ENCODE measurements around the gene IFT80. TPM values are rescaled to one million over a fixed set of nuclear protein-coding genes. Genes with fewer than 3 reads are reported as not detected.
A peak's percentile ranks its signal among the peaks of the same experiment; 100 is the strongest.

The IFT80 gene
- total and polyA plus RNA-seq, 10 of the 15 experiments (the other 5 are each of a cell fraction or from before 2014, with no cell fraction given) = 6.5 to 21.5 (median 14.1) TPM

DNA sequence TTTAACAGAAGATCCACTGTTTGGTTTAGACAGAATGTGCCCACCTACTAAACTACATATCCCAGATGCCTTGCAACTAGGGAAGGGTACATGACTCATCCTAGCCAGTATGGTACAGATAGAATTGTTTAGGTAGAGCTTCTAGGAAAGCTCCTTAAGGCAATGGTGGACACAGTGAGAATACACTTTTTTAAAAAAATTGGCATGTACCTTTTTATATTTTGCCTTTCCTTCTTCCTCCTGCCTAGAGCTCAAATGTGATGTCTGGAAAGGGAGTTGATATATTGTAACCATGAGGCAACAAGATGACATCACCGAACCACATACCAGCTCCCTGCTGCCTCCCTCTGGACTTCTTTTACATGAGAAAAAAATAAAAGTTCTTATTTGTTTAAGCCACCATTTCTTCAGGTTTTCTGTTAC lies 188.2 kb downstream of the IFT80 start (continued):
- TF ChIP-seq RAD21 (IDR thresholded peaks at IDR 0.05; ENCODE audit: insufficient read depth, low read depth, low read length) = peak; percentile 55
- TF ChIP-seq, protein P1, sequence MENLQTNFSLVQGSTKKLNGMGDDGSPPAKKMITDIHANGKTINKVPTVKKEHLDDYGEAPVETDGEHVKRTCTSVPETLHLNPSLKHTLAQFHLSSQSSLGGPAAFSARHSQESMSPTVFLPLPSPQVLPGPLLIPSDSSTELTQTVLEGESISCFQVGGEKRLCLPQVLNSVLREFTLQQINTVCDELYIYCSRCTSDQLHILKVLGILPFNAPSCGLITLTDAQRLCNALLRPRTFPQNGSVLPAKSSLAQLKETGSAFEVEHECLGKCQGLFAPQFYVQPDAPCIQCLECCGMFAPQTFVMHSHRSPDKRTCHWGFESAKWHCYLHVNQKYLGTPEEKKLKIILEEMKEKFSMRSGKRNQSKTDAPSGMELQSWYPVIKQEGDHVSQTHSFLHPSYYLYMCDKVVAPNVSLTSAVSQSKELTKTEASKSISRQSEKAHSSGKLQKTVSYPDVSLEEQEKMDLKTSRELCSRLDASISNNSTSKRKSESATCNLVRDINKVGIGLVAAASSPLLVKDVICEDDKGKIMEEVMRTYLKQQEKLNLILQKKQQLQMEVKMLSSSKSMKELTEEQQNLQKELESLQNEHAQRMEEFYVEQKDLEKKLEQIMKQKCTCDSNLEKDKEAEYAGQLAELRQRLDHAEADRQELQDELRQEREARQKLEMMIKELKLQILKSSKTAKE (IDR thresholded peaks at IDR 0.05; ENCODE audit: low read depth, poor library complexity, severe bottlenecking) = no peak
- no peak for TF ChIP-seq MTA2 (IDR thresholded peaks at IDR 0.05; ENCODE audit: low read depth)
- TF ChIP-seq, protein P2, sequence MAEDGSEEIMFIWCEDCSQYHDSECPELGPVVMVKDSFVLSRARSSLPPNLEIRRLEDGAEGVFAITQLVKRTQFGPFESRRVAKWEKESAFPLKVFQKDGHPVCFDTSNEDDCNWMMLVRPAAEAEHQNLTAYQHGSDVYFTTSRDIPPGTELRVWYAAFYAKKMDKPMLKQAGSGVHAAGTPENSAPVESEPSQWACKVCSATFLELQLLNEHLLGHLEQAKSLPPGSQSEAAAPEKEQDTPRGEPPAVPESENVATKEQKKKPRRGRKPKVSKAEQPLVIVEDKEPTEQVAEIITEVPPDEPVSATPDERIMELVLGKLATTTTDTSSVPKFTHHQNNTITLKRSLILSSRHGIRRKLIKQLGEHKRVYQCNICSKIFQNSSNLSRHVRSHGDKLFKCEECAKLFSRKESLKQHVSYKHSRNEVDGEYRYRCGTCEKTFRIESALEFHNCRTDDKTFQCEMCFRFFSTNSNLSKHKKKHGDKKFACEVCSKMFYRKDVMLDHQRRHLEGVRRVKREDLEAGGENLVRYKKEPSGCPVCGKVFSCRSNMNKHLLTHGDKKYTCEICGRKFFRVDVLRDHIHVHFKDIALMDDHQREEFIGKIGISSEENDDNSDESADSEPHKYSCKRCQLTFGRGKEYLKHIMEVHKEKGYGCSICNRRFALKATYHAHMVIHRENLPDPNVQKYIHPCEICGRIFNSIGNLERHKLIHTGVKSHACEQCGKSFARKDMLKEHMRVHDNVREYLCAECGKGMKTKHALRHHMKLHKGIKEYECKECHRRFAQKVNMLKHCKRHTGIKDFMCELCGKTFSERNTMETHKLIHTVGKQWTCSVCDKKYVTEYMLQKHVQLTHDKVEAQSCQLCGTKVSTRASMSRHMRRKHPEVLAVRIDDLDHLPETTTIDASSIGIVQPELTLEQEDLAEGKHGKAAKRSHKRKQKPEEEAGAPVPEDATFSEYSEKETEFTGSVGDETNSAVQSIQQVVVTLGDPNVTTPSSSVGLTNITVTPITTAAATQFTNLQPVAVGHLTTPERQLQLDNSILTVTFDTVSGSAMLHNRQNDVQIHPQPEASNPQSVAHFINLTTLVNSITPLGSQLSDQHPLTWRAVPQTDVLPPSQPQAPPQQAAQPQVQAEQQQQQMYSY (CRISPR knock-in tag; IDR thresholded peaks at IDR 0.05) = no peak
- no peak for TF ChIP-seq ZBED1 (IDR thresholded peaks at IDR 0.05; ENCODE audit: borderline replicate concordance)
- TF ChIP-seq, protein P3, sequence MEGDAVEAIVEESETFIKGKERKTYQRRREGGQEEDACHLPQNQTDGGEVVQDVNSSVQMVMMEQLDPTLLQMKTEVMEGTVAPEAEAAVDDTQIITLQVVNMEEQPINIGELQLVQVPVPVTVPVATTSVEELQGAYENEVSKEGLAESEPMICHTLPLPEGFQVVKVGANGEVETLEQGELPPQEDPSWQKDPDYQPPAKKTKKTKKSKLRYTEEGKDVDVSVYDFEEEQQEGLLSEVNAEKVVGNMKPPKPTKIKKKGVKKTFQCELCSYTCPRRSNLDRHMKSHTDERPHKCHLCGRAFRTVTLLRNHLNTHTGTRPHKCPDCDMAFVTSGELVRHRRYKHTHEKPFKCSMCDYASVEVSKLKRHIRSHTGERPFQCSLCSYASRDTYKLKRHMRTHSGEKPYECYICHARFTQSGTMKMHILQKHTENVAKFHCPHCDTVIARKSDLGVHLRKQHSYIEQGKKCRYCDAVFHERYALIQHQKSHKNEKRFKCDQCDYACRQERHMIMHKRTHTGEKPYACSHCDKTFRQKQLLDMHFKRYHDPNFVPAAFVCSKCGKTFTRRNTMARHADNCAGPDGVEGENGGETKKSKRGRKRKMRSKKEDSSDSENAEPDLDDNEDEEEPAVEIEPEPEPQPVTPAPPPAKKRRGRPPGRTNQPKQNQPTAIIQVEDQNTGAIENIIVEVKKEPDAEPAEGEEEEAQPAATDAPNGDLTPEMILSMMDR (IDR thresholded peaks at IDR 0.05 in 2 of 3, conservative IDR thresholded peaks at IDR 0.05 in 1 of 3; ENCODE audit: control insufficient read depth in 2 of 3, extremely low read depth in 1 of 3, insufficient read depth in 1 of 3, low read depth in 3 of 3, low read length in 3 of 3) = 0 out of 6 replicates have a peak, but pooled peaks of 2 of the 3 experiments have one; percentile 8
- TF ChIP-seq TBL1XR1 (IDR thresholded peaks at IDR 0.05; ENCODE audit: low read depth, low read length) = no peak
- TF ChIP-seq WRNIP1 (IDR thresholded peaks at IDR 0.05; ENCODE audit: borderline replicate concordance, low read depth, low read length) = no peak
- TF ChIP-seq MTA3 (IDR thresholded peaks at IDR 0.05; ENCODE audit: borderline replicate concordance, low read length) = no peak
- peak; percentile 61; the same call in 1 of the 2 replicates for TF ChIP-seq ATF7 (IDR thresholded peaks at IDR 0.05; ENCODE audit: low read depth)
- TF ChIP-seq NRF1 (conservative IDR thresholded peaks at IDR 0.05; ENCODE audit: low read depth, low read length) = no peak
- no peak for TF ChIP-seq CEBPB (IDR thresholded peaks at IDR 0.05; ENCODE audit: borderline replicate concordance in 1 of 2, low read depth in 2 of 2, low read length in 2 of 2)
- no peak for TF ChIP-seq CBFB (IDR thresholded peaks at IDR 0.05; ENCODE audit: low read depth)
- no peak for TF ChIP-seq FOS (IDR thresholded peaks at IDR 0.05; ENCODE audit: borderline replicate concordance, extremely low read depth, insufficient read length)
- TF ChIP-seq, protein P4, sequence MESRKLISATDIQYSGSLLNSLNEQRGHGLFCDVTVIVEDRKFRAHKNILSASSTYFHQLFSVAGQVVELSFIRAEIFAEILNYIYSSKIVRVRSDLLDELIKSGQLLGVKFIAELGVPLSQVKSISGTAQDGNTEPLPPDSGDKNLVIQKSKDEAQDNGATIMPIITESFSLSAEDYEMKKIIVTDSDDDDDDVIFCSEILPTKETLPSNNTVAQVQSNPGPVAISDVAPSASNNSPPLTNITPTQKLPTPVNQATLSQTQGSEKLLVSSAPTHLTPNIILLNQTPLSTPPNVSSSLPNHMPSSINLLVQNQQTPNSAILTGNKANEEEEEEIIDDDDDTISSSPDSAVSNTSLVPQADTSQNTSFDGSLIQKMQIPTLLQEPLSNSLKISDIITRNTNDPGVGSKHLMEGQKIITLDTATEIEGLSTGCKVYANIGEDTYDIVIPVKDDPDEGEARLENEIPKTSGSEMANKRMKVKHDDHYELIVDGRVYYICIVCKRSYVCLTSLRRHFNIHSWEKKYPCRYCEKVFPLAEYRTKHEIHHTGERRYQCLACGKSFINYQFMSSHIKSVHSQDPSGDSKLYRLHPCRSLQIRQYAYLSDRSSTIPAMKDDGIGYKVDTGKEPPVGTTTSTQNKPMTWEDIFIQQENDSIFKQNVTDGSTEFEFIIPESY (IDR thresholded peaks at IDR 0.05) = no peak
- no peak for TF ChIP-seq IKZF1 (conservative IDR thresholded peaks at IDR 0.05)
- no peak for TF ChIP-seq BMI1 (IDR thresholded peaks at IDR 0.05; ENCODE audit: borderline replicate concordance)
- no peak for TF ChIP-seq PAX8 (IDR thresholded peaks at IDR 0.05)
- TF ChIP-seq CHD1 (IDR thresholded peaks at IDR 0.05; ENCODE audit: low read depth, low read length) = no peak

Data from GM12878 (cell line).